ENCODE measurements around the gene ETS2. TPM values are rescaled to one million over a fixed set of nuclear protein-coding genes. Genes with fewer than 3 reads are reported as not detected.

Gene ETS2
- total and polyA plus RNA-seq, 2 of the 8 experiments (the other 6 are each of a cell fraction or from before 2014, with no cell fraction given) = 11.0 to 45.1 TPM

GRCh38 chr21:38769191-38769780 lies 36.4 kb upstream of the ETS2 start (continued):
- TF ChIP-seq EZH2 (IDR thresholded peaks at IDR 0.05; ENCODE audit: low read depth, low read length, severe bottlenecking) = no peak
- no peak for TF ChIP-seq TAF7 (optimal IDR thresholded peaks at IDR 0.05; ENCODE audit: borderline replicate concordance, low read depth, low read length)
